K562 (cell line): ENCODE measurements around the gene DGCR8. TPM values are rescaled to one million over a fixed set of nuclear protein-coding genes. Genes with fewer than 3 reads are reported as not detected.
A peak's percentile ranks its signal among the peaks of the same experiment; 100 is the strongest.

ENCODE experiments used
- BRD9 ChIP-seq: fragments of 450-650 bp; IDR thresholded peaks from 2 replicates; pipeline ENCODE4 v1.6.1; 2018; ENCODE audit warnings: low read depth; ENCODE audit not compliant: partially characterized antibody
- HDAC1 ChIP-seq, 2 experiments: fragments of 450-650 bp; IDR thresholded peaks; 2 replicates each; pipeline ENCODE4 v1.6.1; 2016 to 2017; ENCODE audit warnings: inconsistent platforms in 1 of 2, mild to moderate bottlenecking in 1 of 2, moderate library complexity in 1 of 2
- KDM4B ChIP-seq, 2 experiments: fragments of 450-650 bp in 1 of 2; sonication (generic) in 1 of 2; IDR thresholded peaks; 2 replicates each; pipeline ENCODE4 v1.6.1; 2016 to 2017; ENCODE audit warnings: borderline replicate concordance in 2 of 2, antibody characterized with exemption in 1 of 2, low read depth in 1 of 2, mild to moderate bottlenecking in 1 of 2
- MAFG ChIP-seq: fragments of 450-650 bp; conservative IDR thresholded peaks from 2 replicates; pipeline ENCODE4 v1.6.1; 2016; ENCODE audit warnings: missing genetic modification characterization, missing compliant biosample characterization
- PPARD ChIP-seq: fragments of 250-450 bp; sonication (Bioruptor Pico); IDR thresholded peaks from 2 replicates; pipeline ENCODE4 v1.8.0; 2022; ENCODE audit warnings: inconsistent platforms, mild to moderate bottlenecking, moderate library complexity
- SP1 ChIP-seq: sonication (generic); formaldehyde crosslinking; IDR thresholded peaks from 2 replicates; pipeline ENCODE4 v1.8.1; 2022; ENCODE audit warnings: mild to moderate bottlenecking, missing genetic modification reagents
- SRF ChIP-seq, 2 experiments: fragments of 250-450, 450-650 bp in 1 of 2; sonication (Bioruptor Pico) in 1 of 2; sonication (generic) in 1 of 2; formaldehyde crosslinking; IDR thresholded peaks; 2 replicates each; pipeline versions ENCODE4 v1.5.0 to v1.5.1; 2020 to 2022; ENCODE audit warnings: mild to moderate bottlenecking in 1 of 2, missing genetic modification reagents in 1 of 2
- ZNF165 ChIP-seq: fragments of 250-450 bp; sonication (Bioruptor Pico); IDR thresholded peaks from 2 replicates; pipeline ENCODE4 v1.4.0; 2020; ENCODE audit warnings: borderline replicate concordance
- polyA plus RNA-seq, 8 experiments: library from polyadenylated mRNA; depleted of rRNA in 4 of 8; stranded (reverse) in 5 of 8; unstranded in 3 of 8; fragments of >200 nt; fragmentation: Nextera tagmentation in 2 of 8; fragmentation: Illumina TruSeq in 1 of 8; extraction: Ambion mirVana in 2 of 8; extraction: Trizol in 1 of 8; gene quantifications; 2 replicates each; pipeline versions ENCODE4 v1.2.1 to v1.2.3, GENCODE V29; 2011 to 2014; ENCODE audit warnings: inconsistent platforms in 1 of 8, missing spikeins in 1 of 8
- total RNA-seq, 7 experiments: library from RNA; depleted of rRNA in 6 of 7; stranded (reverse); fragments of >200 nt in 6 of 7; fragmentation: Illumina TruSeq in 2 of 7; extraction: Trizol in 2 of 7; gene quantifications; 2 replicates each; pipeline versions ENCODE4 v1.2.1 to v1.2.3, GENCODE V29; 2011 to 2021; ENCODE audit warnings: low replicate concordance in 1 of 7
- TF ChIP-seq, protein P1 (sequence below): fragments of 250-450 bp; sonication (Bioruptor Pico); IDR thresholded peaks from 2 replicates; pipeline ENCODE4 v1.4.0; 2020
- TF ChIP-seq, protein P2 (sequence below): fragments of 250-450 bp; sonication (Bioruptor Pico); IDR thresholded peaks from 2 replicates; pipeline ENCODE4 v1.9.0; 2021; ENCODE audit warnings: mild to moderate bottlenecking
- TF ChIP-seq, protein P3 (sequence below): sonication (generic); formaldehyde crosslinking; IDR thresholded peaks from 2 replicates; pipeline ENCODE4 v1.8.0; 2022; ENCODE audit warnings: missing genetic modification reagents, mild to moderate bottlenecking, moderate library complexity, borderline replicate concordance
- TF ChIP-seq, protein P4 (sequence below), 3 experiments: fragments of 200-800 bp in 1 of 3; sonication (Bioruptor generic) in 1 of 3; sonication (generic) in 1 of 3; formaldehyde crosslinking in 1 of 3; IDR thresholded peaks; 2 replicates each; pipeline versions ENCODE4 v1.6.1 to v1.8.0; 2016 to 2022; ENCODE audit warnings: mild to moderate bottlenecking in 2 of 3, missing compliant biosample characterization in 2 of 3, missing genetic modification characterization in 2 of 3, missing genetic modification reagents in 1 of 3
- TF ChIP-seq, protein P5 (sequence below): fragments of 450-650 bp; IDR thresholded peaks from 2 replicates; pipeline ENCODE4 v1.6.1; 2018; ENCODE audit warnings: mild to moderate bottlenecking, low read depth; ENCODE audit not compliant: partially characterized antibody
- TF ChIP-seq, protein P6 (sequence below): fragments of 450-650 bp; formaldehyde crosslinking; conservative IDR thresholded peaks from 2 replicates; pipeline ENCODE4 v1.4.0; 2022; ENCODE audit warnings: mild to moderate bottlenecking, missing genetic modification characterization
- TF ChIP-seq, protein P7 (sequence below): fragments of 250-450 bp; sonication (Bioruptor Pico); IDR thresholded peaks from 2 replicates; pipeline ENCODE4 v1.5.0; 2020; ENCODE audit warnings: mild to moderate bottlenecking, borderline replicate concordance

DGCR8 gene
- total and polyA plus RNA-seq, 9 of the 15 experiments (the other 6 are each of a cell fraction or from before 2014, with no cell fraction given), result 5.9 to 144 (median 80.1) TPM

DNA sequence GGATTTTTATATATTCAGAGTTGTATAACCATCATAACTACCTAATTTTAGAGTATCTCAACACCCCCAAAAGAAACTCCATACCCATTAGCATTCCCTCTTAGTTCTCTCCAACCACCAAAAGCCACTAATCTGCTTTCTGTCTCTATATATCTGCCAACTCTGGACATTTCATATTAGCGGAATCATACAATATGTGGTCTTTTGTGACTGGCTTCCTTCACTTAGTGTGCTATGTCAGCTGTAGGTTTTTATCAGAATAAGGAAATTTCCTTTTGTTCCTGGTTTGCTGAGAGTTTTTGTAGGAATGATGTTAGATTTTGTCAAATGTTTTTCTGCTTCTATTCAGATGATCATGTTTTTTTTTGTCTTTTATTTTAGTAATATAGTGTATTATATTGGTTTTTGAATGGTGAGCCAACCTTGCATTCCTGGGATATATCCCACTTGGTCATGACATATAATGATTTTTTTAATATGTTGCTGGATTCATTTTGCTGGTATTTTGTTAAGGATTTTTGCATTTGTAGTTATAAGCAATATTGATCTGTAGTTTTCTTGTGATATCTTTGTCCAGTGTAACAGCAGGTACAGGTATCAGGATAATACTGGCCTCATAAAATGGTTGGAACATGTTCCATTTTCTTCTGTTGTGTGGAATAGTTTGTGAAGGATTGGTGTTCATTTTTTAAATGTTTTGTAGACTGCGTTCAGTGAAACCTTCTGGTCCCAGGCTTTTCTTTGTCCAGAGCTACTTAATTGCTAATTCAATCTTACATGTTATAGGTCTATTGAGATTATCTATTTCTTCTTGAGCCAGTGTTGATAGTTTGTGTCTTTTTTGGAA, 16.8 kb downstream of the DGCR8 start (continued):
- TF ChIP-seq SP1 (CRISPR knock-in tag) (0 out of 2 replicates have a peak, but pooled peaks have one; percentile 23), KDM4B (IDR thresholded peaks at IDR 0.05; ENCODE audit: borderline replicate concordance in 2 of 2, low read depth in 1 of 2) (no peak), PPARD (CRISPR knock-in tag) (no peak), ZNF165 (CRISPR knock-in tag) (no peak), BRD9 (peak; percentile 6), SRF (CRISPR knock-in tag; IDR thresholded peaks at IDR 0.05) (0 out of 4 replicates have a peak, but pooled peaks of 1 of the 2 experiments have one; percentile 39), HDAC1 (IDR thresholded peaks at IDR 0.05) (peak in 1 of 2 experiments; percentile 46; a peak in 1 of 4 replicates), MAFG (tag) (no peak)
- TF ChIP-seq, protein P1, sequence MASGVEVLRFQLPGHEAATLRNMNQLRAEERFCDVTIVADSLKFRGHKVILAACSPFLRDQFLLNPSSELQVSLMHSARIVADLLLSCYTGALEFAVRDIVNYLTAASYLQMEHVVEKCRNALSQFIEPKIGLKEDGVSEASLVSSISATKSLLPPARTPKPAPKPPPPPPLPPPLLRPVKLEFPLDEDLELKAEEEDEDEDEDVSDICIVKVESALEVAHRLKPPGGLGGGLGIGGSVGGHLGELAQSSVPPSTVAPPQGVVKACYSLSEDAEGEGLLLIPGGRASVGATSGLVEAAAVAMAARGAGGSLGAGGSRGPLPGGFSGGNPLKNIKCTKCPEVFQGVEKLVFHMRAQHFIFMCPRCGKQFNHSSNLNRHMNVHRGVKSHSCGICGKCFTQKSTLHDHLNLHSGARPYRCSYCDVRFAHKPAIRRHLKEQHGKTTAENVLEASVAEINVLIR (CRISPR knock-in tag), result no peak
- TF ChIP-seq, protein P2, sequence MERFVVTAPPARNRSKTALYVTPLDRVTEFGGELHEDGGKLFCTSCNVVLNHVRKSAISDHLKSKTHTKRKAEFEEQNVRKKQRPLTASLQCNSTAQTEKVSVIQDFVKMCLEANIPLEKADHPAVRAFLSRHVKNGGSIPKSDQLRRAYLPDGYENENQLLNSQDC (CRISPR knock-in tag), result 0 out of 2 replicates have a peak, but pooled peaks have one; percentile 60
- TF ChIP-seq, protein P3, sequence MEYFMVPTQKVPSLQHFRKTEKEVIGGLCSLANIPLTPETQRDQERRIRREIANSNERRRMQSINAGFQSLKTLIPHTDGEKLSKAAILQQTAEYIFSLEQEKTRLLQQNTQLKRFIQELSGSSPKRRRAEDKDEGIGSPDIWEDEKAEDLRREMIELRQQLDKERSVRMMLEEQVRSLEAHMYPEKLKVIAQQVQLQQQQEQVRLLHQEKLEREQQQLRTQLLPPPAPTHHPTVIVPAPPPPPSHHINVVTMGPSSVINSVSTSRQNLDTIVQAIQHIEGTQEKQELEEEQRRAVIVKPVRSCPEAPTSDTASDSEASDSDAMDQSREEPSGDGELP (CRISPR knock-in tag), result no peak
- TF ChIP-seq, protein P4, sequence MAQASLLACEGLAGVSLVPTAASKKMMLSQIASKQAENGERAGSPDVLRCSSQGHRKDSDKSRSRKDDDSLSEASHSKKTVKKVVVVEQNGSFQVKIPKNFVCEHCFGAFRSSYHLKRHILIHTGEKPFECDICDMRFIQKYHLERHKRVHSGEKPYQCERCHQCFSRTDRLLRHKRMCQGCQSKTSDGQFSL (CRISPR knock-in tag; IDR thresholded peaks at IDR 0.05), result no peak
- TF ChIP-seq, protein P4 (tag; IDR thresholded peaks at IDR 0.05), result no peak
- TF ChIP-seq, protein P5, sequence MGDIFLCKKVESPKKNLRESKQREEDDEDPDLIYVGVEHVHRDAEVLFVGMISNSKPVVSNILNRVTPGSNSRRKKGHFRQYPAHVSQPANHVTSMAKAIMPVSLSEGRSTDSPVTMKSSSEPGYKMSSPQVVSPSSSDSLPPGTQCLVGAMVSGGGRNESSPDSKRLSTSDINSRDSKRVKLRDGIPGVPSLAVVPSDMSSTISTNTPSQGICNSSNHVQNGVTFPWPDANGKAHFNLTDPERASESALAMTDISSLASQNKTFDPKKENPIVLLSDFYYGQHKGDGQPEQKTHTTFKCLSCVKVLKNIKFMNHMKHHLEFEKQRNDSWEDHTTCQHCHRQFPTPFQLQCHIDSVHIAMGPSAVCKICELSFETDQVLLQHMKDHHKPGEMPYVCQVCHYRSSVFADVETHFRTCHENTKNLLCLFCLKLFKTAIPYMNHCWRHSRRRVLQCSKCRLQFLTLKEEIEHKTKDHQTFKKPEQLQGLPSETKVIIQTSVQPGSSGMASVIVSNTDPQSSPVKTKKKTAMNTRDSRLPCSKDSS, result peak; percentile 42
- TF ChIP-seq, protein P6, sequence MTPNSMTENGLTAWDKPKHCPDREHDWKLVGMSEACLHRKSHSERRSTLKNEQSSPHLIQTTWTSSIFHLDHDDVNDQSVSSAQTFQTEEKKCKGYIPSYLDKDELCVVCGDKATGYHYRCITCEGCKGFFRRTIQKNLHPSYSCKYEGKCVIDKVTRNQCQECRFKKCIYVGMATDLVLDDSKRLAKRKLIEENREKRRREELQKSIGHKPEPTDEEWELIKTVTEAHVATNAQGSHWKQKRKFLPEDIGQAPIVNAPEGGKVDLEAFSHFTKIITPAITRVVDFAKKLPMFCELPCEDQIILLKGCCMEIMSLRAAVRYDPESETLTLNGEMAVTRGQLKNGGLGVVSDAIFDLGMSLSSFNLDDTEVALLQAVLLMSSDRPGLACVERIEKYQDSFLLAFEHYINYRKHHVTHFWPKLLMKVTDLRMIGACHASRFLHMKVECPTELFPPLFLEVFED (CRISPR knock-in tag), result 0 out of 2 replicates have a peak, but pooled peaks have one; percentile 38
- TF ChIP-seq, protein P7, sequence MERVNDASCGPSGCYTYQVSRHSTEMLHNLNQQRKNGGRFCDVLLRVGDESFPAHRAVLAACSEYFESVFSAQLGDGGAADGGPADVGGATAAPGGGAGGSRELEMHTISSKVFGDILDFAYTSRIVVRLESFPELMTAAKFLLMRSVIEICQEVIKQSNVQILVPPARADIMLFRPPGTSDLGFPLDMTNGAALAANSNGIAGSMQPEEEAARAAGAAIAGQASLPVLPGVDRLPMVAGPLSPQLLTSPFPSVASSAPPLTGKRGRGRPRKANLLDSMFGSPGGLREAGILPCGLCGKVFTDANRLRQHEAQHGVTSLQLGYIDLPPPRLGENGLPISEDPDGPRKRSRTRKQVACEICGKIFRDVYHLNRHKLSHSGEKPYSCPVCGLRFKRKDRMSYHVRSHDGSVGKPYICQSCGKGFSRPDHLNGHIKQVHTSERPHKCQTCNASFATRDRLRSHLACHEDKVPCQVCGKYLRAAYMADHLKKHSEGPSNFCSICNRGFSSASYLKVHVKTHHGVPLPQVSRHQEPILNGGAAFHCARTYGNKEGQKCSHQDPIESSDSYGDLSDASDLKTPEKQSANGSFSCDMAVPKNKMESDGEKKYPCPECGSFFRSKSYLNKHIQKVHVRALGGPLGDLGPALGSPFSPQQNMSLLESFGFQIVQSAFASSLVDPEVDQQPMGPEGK, result no peak
